HepG2 (cell line): ENCODE measurements around the gene ACAA2. TPM values are rescaled to one million over a fixed set of nuclear protein-coding genes. Genes with fewer than 3 reads are reported as not detected.

Experiments
- ATAC-seq: fragments of 200-7000 bp; cut with Tn5 transposase; 3 replicates; pipeline ENCODE4 v1.9.1; 2020; ENCODE audit warnings: mild to moderate bottlenecking, moderate library complexity
- BruUV-seq: library from RNA; stranded (reverse); fragments of 400-500 nt; replicated peaks from 2 replicates; lab custom pipeline; 2021; lab: Mats Ljungman, UMichigan
- CTCF ChIA-PET: fragments of 300-600 bp; formaldehyde crosslinking; extraction: SDS; loops from one replicate; lab custom pipeline; 2021; ENCODE audit warnings: low total read pairs, inconsistent platforms, low intra/inter-chr PET ratio; lab: Yijun Ruan, JAX
- POLR2A ChIA-PET: fragments of 350-600 bp; sonication (Branson Sonifier 250); formaldehyde crosslinking; loops from one replicate; lab custom pipeline; 2020; ENCODE audit warnings: antibody characterized with exemption, inconsistent platforms; lab: Yijun Ruan, JAX
- DNase-seq: peaks from one replicate; pipeline ENCODE4 v3.0.0-alpha.2; 2015; ENCODE audit warnings: low spot score
- FAIRE-seq: peaks from 3 replicates; lab custom pipeline; 2011; peaks lifted over from hg19 to GRCh38; lab: Jason Lieb, UNC
- H2AFZ ChIP-seq: one replicate; pipeline ENCODE4 v1.6.1; 2011; ENCODE audit warnings: low read length, inconsistent platforms
- H3K27ac ChIP-seq: fragments of 300-600 bp; 3 replicates; pipeline ENCODE4 v1.8.0; 2011; ENCODE audit warnings: mixed run types, mild to moderate bottlenecking, mixed read lengths, low read length, inconsistent platforms; ENCODE audit not compliant: insufficient read depth; ENCODE audit errors: extremely low read length
- H3K27me3 ChIP-seq, 2 experiments: fragments of 200-600 bp in 1 of 2; 2 replicates in 1 of 2; 3 replicates in 1 of 2; pipeline versions ENCODE4 v1.6.0 to v1.8.0; 2011; ENCODE audit warnings: low read length in 2 of 2, mild to moderate bottlenecking in 2 of 2, moderate library complexity in 2 of 2, inconsistent platforms in 1 of 2; ENCODE audit not compliant: insufficient read depth in 2 of 2, control insufficient read depth in 1 of 2
- H3K36me3 ChIP-seq, 2 experiments: fragments of 200-600 bp in 1 of 2; replicated peaks in 1 of 2; 2 replicates in 1 of 2; 3 replicates in 1 of 2; pipeline versions ENCODE4 v1.5.1 to v1.8.0; 2011; ENCODE audit warnings: low read length in 2 of 2, inconsistent platforms in 1 of 2; ENCODE audit not compliant: insufficient read depth in 2 of 2, control insufficient read depth in 1 of 2
- H3K4me1 ChIP-seq: 2 replicates; pipeline ENCODE4 v1.5.1; 2012; ENCODE audit warnings: low read length, inconsistent platforms; ENCODE audit not compliant: insufficient read depth
- H3K4me2 ChIP-seq: 2 replicates; pipeline ENCODE4 v1.6.0; 2011; ENCODE audit warnings: low read depth, low read length, inconsistent platforms
- H3K4me3 ChIP-seq, 3 experiments: fragments of 200-600 bp in 1 of 3; sonication (generic), shearing (Covaris generic) in 1 of 3; replicated peaks in 1 of 3; 2 replicates each; pipeline ENCODE4 v1.5.1; 2011 to 2016; ENCODE audit warnings: low read length in 3 of 3, inconsistent platforms in 2 of 3, low read depth in 2 of 3, mild to moderate bottlenecking in 2 of 3, control low read depth in 1 of 3, mixed read lengths in 1 of 3; ENCODE audit not compliant: insufficient read depth in 1 of 3
- H3K79me2 ChIP-seq: one replicate; pipeline ENCODE4 v1.6.1; 2011; ENCODE audit warnings: low read length, inconsistent platforms; ENCODE audit not compliant: insufficient read depth
- H3K9ac ChIP-seq: 2 replicates; pipeline ENCODE4 v1.6.0; 2011; ENCODE audit warnings: mild to moderate bottlenecking, low read depth, low read length, inconsistent platforms; ENCODE audit not compliant: insufficient read depth
- H3K9me3 ChIP-seq: 2 replicates; pipeline ENCODE4 v1.5.1; 2012; ENCODE audit warnings: mild to moderate bottlenecking, low read length
- H4K20me1 ChIP-seq: 2 replicates; pipeline ENCODE4 v1.6.0; 2011; ENCODE audit warnings: inconsistent platforms, mild to moderate bottlenecking, low read length, moderate library complexity; ENCODE audit not compliant: insufficient read depth
- CREM ChIP-seq, 2 experiments: sonication (generic) in 1 of 2; formaldehyde crosslinking in 1 of 2; IDR thresholded peaks; 2 replicates each; pipeline versions ENCODE4 v1.4.0 to v1.6.1; 2016 to 2020; ENCODE audit warnings: antibody characterized with exemption in 1 of 2, mild to moderate bottlenecking in 1 of 2, missing genetic modification reagents in 1 of 2
- EP300 ChIP-seq, 3 experiments: sonication (generic) in 1 of 3; formaldehyde crosslinking in 1 of 3; IDR thresholded peaks; 2 replicates each; pipeline versions ENCODE4 v1.5.1 to v1.6.1; 2011 to 2020; ENCODE audit warnings: low read depth in 2 of 3, low read length in 2 of 3, borderline replicate concordance in 1 of 3, improper control_type of control experiment in 1 of 3, mild to moderate bottlenecking in 1 of 3, missing genetic modification reagents in 1 of 3, moderate library complexity in 1 of 3
- FOSL2 ChIP-seq: sonication (generic); formaldehyde crosslinking; IDR thresholded peaks from 2 replicates; pipeline ENCODE4 v1.4.0; 2020; ENCODE audit warnings: missing genetic modification reagents
- GATAD2A ChIP-seq: IDR thresholded peaks from 2 replicates; pipeline ENCODE4 v1.6.1; 2016
- GTF2F1 ChIP-seq: fragments of 150-350 bp; IDR thresholded peaks from 2 replicates; pipeline ENCODE4 v1.6.1; 2014; ENCODE audit warnings: low read length
- HDAC1 ChIP-seq: sonication (generic); formaldehyde crosslinking; IDR thresholded peaks from 2 replicates; pipeline ENCODE4 v1.5.1; 2020; ENCODE audit warnings: mild to moderate bottlenecking, missing genetic modification reagents
- HDAC2 ChIP-seq: sonication (generic); formaldehyde crosslinking; IDR thresholded peaks from 2 replicates; pipeline ENCODE4 v1.4.0; 2020; ENCODE audit warnings: missing genetic modification reagents
- HMG20A ChIP-seq: IDR thresholded peaks from 2 replicates; pipeline ENCODE4 v1.6.1; 2016; ENCODE audit warnings: borderline replicate concordance
- HNF4A ChIP-seq: sonication (generic); formaldehyde crosslinking; IDR thresholded peaks from 2 replicates; pipeline ENCODE4 v1.4.0; 2020; ENCODE audit warnings: missing genetic modification reagents
- ISL2 ChIP-seq: sonication (generic); formaldehyde crosslinking; IDR thresholded peaks from 2 replicates; pipeline ENCODE4 v1.5.0; 2020; ENCODE audit warnings: missing genetic modification reagents
- NFIC ChIP-seq: IDR thresholded peaks from 2 replicates; pipeline ENCODE4 v1.6.1; 2012; ENCODE audit warnings: mild to moderate bottlenecking, low read length, inconsistent platforms
- SATB2 ChIP-seq: sonication (generic); formaldehyde crosslinking; IDR thresholded peaks from 2 replicates; pipeline ENCODE4 v1.5.0; 2020; ENCODE audit warnings: missing genetic modification reagents
- TBL1XR1 ChIP-seq: fragments of 150-350 bp; IDR thresholded peaks from 2 replicates; pipeline ENCODE4 v1.6.1; 2014; ENCODE audit warnings: borderline replicate concordance, low read length; ENCODE audit not compliant: partially characterized antibody
- ZNF331 ChIP-seq: sonication (generic); formaldehyde crosslinking; IDR thresholded peaks from 2 replicates; pipeline ENCODE4 v1.4.0; 2020; ENCODE audit warnings: missing genetic modification reagents
- WGBS: methylation state at CpG from one replicate; pipeline ENCODE4 v1.1.6; 2017; ENCODE audit warnings: low lambda C conversion rate; 5-methylcytosine and 5-hydroxymethylcytosine counted together
- in situ Hi-C: cut with HindIII; loops from 2 replicates; pipeline ENCODE4 v1.10.0; 2017; ENCODE audit warnings: low pct_unique_long_range_greater_than_20kb; ENCODE audit not compliant: extremely low pct_ligation_motif_present
- intact Hi-C: fragments of 100-400 bp; cut with micrococcal nuclease; formaldehyde crosslinking; loops from one replicate; pipeline ENCODE4 v1.10.0; 2022; ENCODE audit not compliant: unreplicated experiment
- polyA plus RNA-seq, 8 experiments: library from polyadenylated mRNA; depleted of rRNA in 3 of 8; stranded (reverse) in 7 of 8; unstranded in 1 of 8; fragments of >200 nt; fragmentation: Illumina TruSeq in 4 of 8; extraction: Trizol in 4 of 8; gene quantifications; 2 replicates each; pipeline versions ENCODE4 v1.2.1 to v1.2.3, GENCODE V29; 2011 to 2016; ENCODE audit warnings: low read depth in 4 of 8, missing spikeins in 1 of 8, mixed read lengths in 1 of 8; ENCODE audit not compliant: insufficient read depth in 1 of 8
- total RNA-seq, 5 experiments: library from RNA; depleted of rRNA; stranded (reverse); fragments of >200 nt; fragmentation: Illumina TruSeq; extraction: Trizol; gene quantifications; 2 replicates each; pipeline ENCODE4 v1.2.3, GENCODE V29; 2016; ENCODE audit warnings: low read depth in 1 of 5
- TF ChIP-seq, protein P1 (sequence below): sonication (generic); formaldehyde crosslinking; IDR thresholded peaks from 2 replicates; pipeline ENCODE4 v1.5.0; 2020; ENCODE audit warnings: missing genetic modification reagents
- TF ChIP-seq, protein P2 (sequence below): sonication (generic); formaldehyde crosslinking; IDR thresholded peaks from 2 replicates; pipeline ENCODE4 v1.4.0; 2020; ENCODE audit warnings: missing genetic modification reagents, borderline replicate concordance
- TF ChIP-seq, protein P3 (sequence below): sonication (generic); formaldehyde crosslinking; IDR thresholded peaks from 2 replicates; pipeline ENCODE4 v1.4.0; 2020; ENCODE audit warnings: missing genetic modification reagents, mild to moderate bottlenecking, borderline replicate concordance
- TF ChIP-seq, protein P4 (sequence below): sonication (generic); formaldehyde crosslinking; IDR thresholded peaks from 2 replicates; pipeline ENCODE4 v1.4.0; 2020; ENCODE audit warnings: missing genetic modification reagents

The ACAA2 gene
- total and polyA plus RNA-seq, 2 of the 13 experiments (the other 11 are each of a cell fraction or from before 2014, with no cell fraction given), result 51.6 to 182 TPM

GRCh38 chr18:49833814-49834213 is 20.5 kb upstream of the ACAA2 start (continued):
- TF ChIP-seq, protein P1, sequence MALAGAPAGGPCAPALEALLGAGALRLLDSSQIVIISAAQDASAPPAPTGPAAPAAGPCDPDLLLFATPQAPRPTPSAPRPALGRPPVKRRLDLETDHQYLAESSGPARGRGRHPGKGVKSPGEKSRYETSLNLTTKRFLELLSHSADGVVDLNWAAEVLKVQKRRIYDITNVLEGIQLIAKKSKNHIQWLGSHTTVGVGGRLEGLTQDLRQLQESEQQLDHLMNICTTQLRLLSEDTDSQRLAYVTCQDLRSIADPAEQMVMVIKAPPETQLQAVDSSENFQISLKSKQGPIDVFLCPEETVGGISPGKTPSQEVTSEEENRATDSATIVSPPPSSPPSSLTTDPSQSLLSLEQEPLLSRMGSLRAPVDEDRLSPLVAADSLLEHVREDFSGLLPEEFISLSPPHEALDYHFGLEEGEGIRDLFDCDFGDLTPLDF, result no peak
- TF ChIP-seq EP300 (IDR thresholded peaks at IDR 0.05; ENCODE audit: low read depth in 2 of 2, low read length in 2 of 2), result peak in 1 of 2 experiments; percentile 67; a peak in 1 of 4 replicates
- no peak for TF ChIP-seq EP300 (CRISPR knock-in tag; IDR thresholded peaks at IDR 0.05; ENCODE audit: borderline replicate concordance)
- TF ChIP-seq ZNF331 (CRISPR knock-in tag), result 0 out of 2 replicates have a peak, but pooled peaks have one; percentile 61
- peak; percentile 43 for TF ChIP-seq GATAD2A
- TF ChIP-seq TBL1XR1, result no peak
- TF ChIP-seq, protein P2, sequence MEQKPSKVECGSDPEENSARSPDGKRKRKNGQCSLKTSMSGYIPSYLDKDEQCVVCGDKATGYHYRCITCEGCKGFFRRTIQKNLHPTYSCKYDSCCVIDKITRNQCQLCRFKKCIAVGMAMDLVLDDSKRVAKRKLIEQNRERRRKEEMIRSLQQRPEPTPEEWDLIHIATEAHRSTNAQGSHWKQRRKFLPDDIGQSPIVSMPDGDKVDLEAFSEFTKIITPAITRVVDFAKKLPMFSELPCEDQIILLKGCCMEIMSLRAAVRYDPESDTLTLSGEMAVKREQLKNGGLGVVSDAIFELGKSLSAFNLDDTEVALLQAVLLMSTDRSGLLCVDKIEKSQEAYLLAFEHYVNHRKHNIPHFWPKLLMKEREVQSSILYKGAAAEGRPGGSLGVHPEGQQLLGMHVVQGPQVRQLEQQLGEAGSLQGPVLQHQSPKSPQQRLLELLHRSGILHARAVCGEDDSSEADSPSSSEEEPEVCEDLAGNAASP (CRISPR knock-in tag), result peak; percentile 29; the same call in 1 of the 2 replicates
- TF ChIP-seq HDAC1, result 0 out of 2 replicates have a peak, but pooled peaks have one; percentile 18
- TF ChIP-seq HNF4A (CRISPR knock-in tag), result peak; percentile 88
- peak; percentile 58; the same call in 1 of the 2 replicates for TF ChIP-seq NFIC

GRCh38 chr18:49832221-49832647 is 18.9 kb upstream of the ACAA2 start:
- DNase-seq (peak; percentile 81), FAIRE-seq (peak; percentile 90), ATAC-seq (peak; percentile 69)
- Histone ChIP-seq H3K4me1 (peaks cover 65% of the 10 kb centered on the region), H3K27ac (peak overlapping the region; percentile 88), H3K79me2 (no peaks in the 10 kb centered on the region), H3K9me3 (peaks cover 8% of the 10 kb centered on the region; the same call in 1 of the 2 replicates), H3K36me3 (peaks cover 1 to 3% of the 10 kb centered on the region in 2 experiments; a peak in 1 of 5 replicates), H3K9ac (0 out of 2 replicates have a peak overlapping the region, but pooled peaks have one; percentile 7), H3K4me3 (no peak overlapping the region), H4K20me1 (no peaks in the 10 kb centered on the region), H2AFZ (no peak overlapping the region), H3K4me2 (peak overlapping the region; percentile 28), H3K27me3 (no peaks in the 10 kb centered on the region)
- in situ Hi-C loops (no loop called here), intact Hi-C loops (loop anchor here (2.0 kb wide), 1 partner anchor 19 kb away; the partner anchor contains the start of gene ACAA2)
- CTCF ChIA-PET, result no interaction called here
- 3% methylated on average over 2 of the region's 2 CpGs for WGBS
- BruUV-seq, result no TSS peak
- POLR2A ChIA-PET, result interaction anchor here (0.9 to 1.2 kb wide), 3 partner anchors 13 to 20 kb away, joined by 3 to 8 read pairs (median 3); partner anchors contain the start of gene ACAA2
- TF ChIP-seq HDAC2 (CRISPR knock-in tag) (peak; percentile 76), FOSL2 (CRISPR knock-in tag) (peak; percentile 35; the same call in 1 of the 2 replicates), ISL2 (peak; percentile 93), HMG20A (CRISPR knock-in tag) (peak; percentile 84), GTF2F1 (no peak), SATB2 (no peak), CREM (IDR thresholded peaks at IDR 0.05) (peak; percentile 83), CREM (CRISPR knock-in tag; IDR thresholded peaks at IDR 0.05) (no peak)
- TF ChIP-seq, protein P3, sequence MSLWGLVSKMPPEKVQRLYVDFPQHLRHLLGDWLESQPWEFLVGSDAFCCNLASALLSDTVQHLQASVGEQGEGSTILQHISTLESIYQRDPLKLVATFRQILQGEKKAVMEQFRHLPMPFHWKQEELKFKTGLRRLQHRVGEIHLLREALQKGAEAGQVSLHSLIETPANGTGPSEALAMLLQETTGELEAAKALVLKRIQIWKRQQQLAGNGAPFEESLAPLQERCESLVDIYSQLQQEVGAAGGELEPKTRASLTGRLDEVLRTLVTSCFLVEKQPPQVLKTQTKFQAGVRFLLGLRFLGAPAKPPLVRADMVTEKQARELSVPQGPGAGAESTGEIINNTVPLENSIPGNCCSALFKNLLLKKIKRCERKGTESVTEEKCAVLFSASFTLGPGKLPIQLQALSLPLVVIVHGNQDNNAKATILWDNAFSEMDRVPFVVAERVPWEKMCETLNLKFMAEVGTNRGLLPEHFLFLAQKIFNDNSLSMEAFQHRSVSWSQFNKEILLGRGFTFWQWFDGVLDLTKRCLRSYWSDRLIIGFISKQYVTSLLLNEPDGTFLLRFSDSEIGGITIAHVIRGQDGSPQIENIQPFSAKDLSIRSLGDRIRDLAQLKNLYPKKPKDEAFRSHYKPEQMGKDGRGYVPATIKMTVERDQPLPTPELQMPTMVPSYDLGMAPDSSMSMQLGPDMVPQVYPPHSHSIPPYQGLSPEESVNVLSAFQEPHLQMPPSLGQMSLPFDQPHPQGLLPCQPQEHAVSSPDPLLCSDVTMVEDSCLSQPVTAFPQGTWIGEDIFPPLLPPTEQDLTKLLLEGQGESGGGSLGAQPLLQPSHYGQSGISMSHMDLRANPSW (CRISPR knock-in tag), result 0 out of 2 replicates have a peak, but pooled peaks have one; percentile 67
- TF ChIP-seq, protein P4, sequence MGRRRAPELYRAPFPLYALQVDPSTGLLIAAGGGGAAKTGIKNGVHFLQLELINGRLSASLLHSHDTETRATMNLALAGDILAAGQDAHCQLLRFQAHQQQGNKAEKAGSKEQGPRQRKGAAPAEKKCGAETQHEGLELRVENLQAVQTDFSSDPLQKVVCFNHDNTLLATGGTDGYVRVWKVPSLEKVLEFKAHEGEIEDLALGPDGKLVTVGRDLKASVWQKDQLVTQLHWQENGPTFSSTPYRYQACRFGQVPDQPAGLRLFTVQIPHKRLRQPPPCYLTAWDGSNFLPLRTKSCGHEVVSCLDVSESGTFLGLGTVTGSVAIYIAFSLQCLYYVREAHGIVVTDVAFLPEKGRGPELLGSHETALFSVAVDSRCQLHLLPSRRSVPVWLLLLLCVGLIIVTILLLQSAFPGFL (CRISPR knock-in tag), result no peak
